ENCODE results near the gene ASAP3.
"Not testable (repeated sequence)": the region's sequence is repeated elsewhere in the genome, so short reads cannot be mapped to it uniquely, and the experiment has no call there.

The ASAP3 gene

GRCh38 chr1:23514111-23514679 lies 30.2 kb upstream of the ASAP3 start:
- no peak for DNase-seq (ENCODE audit: low spot score)

GRCh38 chr1:23509896-23510295 lies 25.9 kb upstream of the ASAP3 start:
- DNase-seq (ENCODE audit: low spot score), result no peak

DNA sequence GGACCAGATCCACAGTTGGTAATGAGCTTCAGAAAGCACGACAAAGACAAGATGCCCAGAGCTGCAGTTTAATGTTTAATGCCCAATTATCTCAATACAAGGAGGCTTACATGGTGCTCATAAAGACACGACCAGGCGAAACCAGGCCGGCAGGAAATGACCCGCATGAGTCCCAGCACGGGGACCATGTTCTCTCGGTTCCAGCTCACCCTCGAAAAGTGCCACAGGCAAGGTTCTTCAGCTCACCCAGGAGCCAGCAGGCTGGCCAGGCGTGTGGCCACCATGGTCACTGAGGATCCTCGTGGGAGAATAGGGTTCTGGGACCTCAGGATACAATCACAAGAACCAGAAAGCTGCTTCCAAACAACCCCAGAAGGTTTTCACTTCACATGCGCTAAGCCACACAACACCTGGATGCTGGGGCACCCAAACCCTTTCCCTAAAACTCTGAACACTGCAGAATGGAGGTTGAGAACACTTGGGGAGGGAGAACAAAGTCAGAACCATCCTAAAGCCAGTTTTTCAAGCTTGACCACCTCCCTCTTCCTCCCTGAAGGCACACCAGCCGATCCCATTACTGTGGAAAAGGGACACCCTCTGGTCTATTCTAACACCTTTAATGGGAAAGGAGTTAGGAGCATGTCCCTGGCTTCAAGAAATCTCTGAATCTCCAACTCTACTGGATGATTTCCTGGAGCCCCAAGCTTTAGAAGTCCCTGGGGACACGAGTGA lies 22.6 kb upstream of the ASAP3 start:
- no peak for DNase-seq (ENCODE audit: low spot score)

DNA sequence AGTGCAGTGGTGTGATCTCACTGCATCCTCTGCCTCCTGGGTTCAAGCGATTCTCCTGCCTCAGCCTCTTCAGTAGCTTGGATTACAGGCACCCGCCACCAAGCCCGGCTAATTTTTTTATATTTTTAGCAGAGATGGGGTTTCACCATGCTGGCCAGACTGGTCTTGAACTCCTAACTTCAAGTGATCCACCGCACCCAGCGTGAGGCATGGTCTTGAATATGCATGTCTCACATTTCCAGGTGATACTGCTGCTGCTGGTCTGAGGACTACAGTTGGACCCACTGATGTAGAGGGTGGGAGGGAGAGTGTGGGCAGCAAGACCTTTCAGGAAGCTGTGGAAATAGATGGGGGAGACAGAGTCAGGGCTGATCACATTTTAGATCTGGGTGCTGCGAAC lies 21.9 kb upstream of the ASAP3 start:
- DNase-seq (ENCODE audit: low spot score), result no peak

DNA sequence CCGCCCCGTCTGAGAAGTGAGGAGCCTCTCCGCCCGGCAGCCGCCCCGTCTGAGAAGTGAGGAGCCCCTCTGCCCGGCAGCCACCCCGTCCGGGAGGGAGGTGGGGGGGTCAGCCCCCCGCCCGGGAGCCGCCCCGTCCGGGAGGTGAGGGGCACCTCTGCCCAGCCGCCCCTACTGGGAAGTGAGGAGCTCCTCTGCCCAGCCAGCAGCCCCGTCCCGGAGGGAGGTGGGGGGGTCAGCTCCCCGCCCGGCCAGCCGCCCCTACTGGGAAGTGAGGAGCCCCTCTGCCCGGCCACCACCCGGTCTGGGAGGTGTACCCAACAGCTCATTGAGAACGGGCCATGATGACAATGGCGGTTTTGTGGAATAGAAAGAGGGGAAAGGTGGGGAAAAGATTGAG lies 20.2 kb upstream of the ASAP3 start:
- not testable (repeated sequence) for DNase-seq (ENCODE audit: low spot score)

DNA sequence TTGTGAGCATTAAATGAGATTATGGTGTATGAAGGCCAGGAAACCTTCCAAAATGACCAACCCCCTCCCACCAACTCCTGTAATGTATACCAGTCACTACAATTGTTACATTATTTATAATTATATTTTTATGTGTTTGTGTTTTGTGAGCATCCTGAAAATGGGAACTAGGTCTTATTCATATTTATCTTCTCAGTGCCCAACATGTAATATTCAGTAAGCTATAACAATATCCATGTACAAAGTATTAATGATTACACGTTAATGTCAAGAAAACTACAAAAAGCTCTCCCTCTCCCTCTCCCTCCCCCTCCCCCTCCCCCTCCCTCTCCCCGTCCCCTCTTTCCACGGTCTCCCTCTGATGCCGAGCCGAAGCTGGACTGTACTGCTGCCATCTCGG lies 19.0 kb upstream of the ASAP3 start:
- DNase-seq (ENCODE audit: low spot score), result no peak

DNA sequence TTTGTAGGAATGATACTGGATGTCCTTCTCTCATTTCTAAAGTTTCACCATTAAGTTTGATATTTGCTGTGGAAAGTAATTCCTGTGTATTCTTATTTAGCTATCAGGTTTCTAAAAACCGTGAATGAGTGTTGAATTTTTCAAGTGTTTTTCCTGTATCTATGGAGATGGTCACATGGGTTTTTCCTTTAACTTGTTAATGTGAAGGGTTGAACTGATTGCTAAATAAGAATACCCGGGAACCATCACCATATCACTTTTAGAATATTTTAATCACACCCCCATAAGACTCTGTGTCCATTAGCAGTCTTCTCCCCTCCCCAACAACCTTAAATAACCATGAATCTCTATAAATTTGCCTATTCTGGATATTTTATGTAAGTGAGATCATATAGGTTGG lies 16.5 kb upstream of the ASAP3 start:
- no peak for DNase-seq (ENCODE audit: low spot score)

DNA sequence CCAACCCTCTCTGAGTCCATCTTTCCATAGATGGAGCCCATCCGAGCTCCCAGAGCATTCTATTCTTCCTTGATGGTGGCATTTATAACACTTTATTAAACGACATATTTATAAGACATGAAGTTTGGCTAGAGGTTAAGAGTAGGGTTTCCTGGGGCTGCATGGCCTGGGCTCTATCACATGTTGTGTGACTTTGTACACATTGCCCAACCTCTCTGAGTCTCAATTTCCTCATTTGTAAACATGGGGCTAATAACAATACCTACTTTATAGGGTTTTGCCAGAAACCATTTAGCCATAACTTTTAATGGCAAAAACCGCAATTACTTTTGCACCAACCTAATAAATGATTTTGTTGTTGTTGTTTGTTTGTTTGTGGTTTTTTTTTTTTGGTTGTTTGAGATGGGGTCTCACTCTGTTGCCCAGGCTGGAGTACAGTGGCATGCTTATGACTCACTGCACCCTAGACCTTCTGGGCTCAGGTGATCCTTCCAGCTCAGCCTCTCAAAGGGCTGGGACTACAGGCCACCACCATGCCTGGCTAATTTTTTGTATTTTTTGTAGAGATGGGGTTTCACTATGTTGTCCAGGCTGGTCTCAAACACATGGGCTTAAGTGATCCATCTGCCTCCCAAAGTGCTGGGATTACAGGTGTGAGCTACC lies 13.9 kb upstream of the ASAP3 start:
- no peak for DNase-seq (ENCODE audit: low spot score)

GRCh38 chr1:23496490-23497181 lies 12.7 kb upstream of the ASAP3 start:
- DNase-seq (ENCODE audit: low spot score), result no peak

DNA sequence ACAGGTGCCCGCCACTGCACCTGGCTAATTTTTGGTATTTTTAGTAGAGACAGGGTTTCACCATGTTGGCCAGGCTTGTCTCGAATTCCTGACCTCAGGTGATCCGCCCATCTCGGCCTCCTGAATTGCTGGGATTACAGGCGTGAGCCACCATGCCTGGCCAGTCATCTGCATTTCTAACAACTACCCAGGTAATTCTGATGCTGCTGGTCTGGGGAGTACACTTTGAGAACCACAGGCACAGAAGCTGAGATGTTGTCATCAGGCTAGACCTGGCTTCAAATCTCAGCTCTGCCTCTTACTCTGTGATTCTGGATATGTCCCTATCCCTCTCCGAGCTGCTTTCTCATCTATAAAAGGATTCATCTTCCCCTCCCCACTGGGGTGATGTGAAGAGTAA lies 10.9 kb upstream of the ASAP3 start:
- not testable (repeated sequence) for DNase-seq (ENCODE audit: low spot score)

- not testable (repeated sequence) for DNase-seq (ENCODE audit: low spot score)
Observed at GRCh38 chr1:23492776-23493175, 8.8 kb upstream of the ASAP3 start.

DNA sequence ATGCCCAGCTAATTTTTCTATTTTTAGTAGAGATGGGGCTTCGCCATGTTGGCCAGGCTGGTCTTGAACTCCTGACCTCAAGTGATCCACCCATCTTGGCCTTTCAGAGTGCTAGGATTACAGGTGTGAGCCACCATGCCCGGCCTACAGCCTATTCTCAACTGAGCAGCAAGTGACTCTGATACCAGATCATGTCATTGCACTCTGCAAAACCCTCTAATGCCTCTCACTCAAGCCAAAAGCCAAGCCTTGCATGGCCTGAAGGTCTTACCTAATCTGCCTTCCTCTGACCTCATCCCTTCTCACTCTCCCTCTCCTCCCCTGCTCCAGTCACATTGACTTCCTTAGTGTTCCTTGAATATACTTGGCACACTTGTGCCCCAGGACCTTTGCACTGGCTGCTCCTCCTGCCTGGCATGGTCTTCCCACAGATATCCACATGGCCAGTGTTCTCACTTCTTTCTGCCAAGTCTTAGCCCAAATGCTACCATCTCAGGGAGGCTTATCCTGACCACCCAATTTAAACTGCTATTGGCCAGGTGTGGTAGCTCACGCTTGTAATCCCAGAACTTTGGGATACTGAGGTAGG lies 8.2 kb upstream of the ASAP3 start:
- DNase-seq (ENCODE audit: low spot score), result no peak

GRCh38 chr1:23489842-23490241 lies 5.9 kb upstream of the ASAP3 start:
- DNase-seq (ENCODE audit: low spot score), result no peak

GRCh38 chr1:23485002-23485332 lies 988 bp upstream of the ASAP3 start:
- DNase-seq (ENCODE audit: low spot score), result no peak

- peak; percentile 75 for DNase-seq (ENCODE audit: low spot score)
Observed at GRCh38 chr1:23484253-23485001, 448 bp upstream of the ASAP3 start.

- DNase-seq (ENCODE audit: low spot score), result no peak
Observed at GRCh38 chr1:23481904-23482303, 2.1 kb downstream of the ASAP3 start.

- DNase-seq (ENCODE audit: low spot score), result no peak
Observed at GRCh38 chr1:23481026-23481597, 2.9 kb downstream of the ASAP3 start.

DNA sequence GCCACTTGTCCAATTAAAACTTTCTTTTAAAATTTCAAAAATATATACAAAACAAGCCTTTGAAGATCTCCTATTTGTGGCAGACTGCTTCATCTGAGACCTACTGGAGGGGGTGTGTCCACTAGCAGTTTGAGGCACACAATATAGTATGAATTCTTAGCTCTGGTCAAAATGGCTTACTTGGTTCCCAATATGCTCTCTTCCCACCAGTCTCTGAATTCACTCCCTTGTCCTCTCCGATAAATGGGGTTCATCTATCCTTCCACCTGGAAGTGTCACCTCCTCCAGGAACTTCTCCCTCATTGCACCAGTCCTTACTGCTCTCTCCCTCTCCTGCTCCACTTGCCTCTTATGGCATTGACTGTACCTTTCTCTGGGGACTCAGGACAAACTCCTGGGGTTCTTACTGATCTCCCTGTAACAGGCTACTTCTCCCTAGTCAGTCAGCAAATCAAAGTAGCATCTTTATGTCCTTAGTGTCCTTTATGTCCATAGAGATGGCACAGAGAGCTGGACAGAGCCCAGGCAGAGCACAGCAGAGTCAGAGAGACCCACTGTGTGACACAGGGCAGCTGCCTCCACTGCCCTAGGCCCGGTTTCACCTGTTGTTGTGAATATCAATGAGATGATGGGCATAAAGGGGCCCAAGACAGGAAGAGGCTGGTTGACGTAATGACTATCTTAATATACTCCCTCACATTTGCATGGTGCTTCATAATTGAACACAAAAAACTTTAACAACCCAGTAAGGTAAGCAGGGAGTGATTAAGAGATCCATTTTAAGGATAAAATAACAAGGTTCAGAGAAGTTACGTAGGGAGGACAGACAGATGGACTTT lies 3.6 kb downstream of the ASAP3 start:
- no peak for DNase-seq (ENCODE audit: low spot score)

- no peak for DNase-seq (ENCODE audit: low spot score)
Observed at GRCh38 chr1:23479666-23479941, 4.4 kb downstream of the ASAP3 start.

DNA sequence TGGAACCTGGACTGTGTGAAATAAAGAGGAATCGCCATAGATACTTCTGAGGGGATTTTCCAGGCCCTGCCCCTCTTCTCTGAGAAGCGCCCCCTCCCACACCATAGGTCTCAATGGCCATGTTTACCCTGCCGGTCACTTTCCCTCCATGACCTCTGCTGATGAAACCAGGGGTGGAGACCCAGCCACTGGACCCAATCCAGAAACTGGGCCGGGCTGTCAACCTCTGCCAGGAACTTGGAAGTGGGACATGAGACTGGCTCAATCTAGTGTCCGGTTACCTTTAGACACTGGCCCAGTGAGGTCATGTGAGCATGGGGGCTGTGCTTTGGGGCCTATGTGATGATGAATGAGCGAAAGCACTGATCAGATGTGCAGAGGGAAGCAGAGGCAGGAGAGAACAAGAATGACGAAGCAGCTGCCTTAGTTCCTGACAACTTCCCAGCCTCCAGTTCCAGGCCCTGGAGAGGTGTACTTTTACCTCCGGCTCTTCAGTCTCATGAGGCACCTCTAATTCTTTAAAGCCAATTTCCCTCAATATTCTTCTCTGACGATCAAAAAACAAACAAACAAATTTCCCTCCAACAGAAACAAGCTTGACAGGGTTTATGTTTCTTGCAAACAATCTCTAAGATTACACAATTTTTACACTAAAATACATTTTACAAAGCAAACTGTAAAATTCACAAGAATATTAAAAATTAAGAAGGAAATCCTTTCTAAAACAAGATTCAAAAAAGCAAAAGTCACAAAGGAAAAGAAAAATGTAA lies 4.9 kb downstream of the ASAP3 start:
- peak; percentile 7 for DNase-seq (ENCODE audit: low spot score)
